Muscle of leg (tissue), 11 donors: ENCODE results near the gene B3GALNT1. TPM values are rescaled to one million over a fixed set of nuclear protein-coding genes. Genes with fewer than 3 reads are reported as not detected.

Source experiments
- DNase-seq: peaks from one replicate; pipeline ENCODE4 v3.0.0; 2013
- H3K27ac ChIP-seq: one replicate; pipeline ENCODE4 v1.5.1; 2013; ENCODE audit warnings: mild to moderate bottlenecking, low read length, control low read depth
- H3K27me3 ChIP-seq: one replicate; pipeline ENCODE4 v1.6.1; 2013; ENCODE audit warnings: low read length; ENCODE audit not compliant: control insufficient read depth, insufficient read depth
- H3K36me3 ChIP-seq: one replicate; pipeline ENCODE4 v1.6.1; 2013; ENCODE audit warnings: low read length; ENCODE audit not compliant: control insufficient read depth, insufficient read depth
- H3K4me1 ChIP-seq: one replicate; pipeline ENCODE4 v1.6.1; 2013; ENCODE audit warnings: low read length; ENCODE audit not compliant: control insufficient read depth, insufficient read depth
- H3K4me3 ChIP-seq: one replicate; pipeline ENCODE4 v1.5.1; 2013; ENCODE audit warnings: low read length, control low read depth
- H3K9me3 ChIP-seq: replicated peaks from 2 replicates; pipeline ENCODE4 v1.6.1; 2013; ENCODE audit warnings: low read depth, low read length; ENCODE audit not compliant: control insufficient read depth
- WGBS: methylation state at CpG from one replicate; pipeline ENCODE4 v1.1.5; 2013; ENCODE audit warnings: missing lambda C conversion rate; ENCODE audit not compliant: insufficient coverage; 5-methylcytosine and 5-hydroxymethylcytosine counted together
- polyA plus RNA-seq, 8 donors: library from polyadenylated mRNA; unstranded; fragments of 120-200 nt; gene quantifications; one replicate each; pipeline versions ENCODE4 v1.2.1 to v1.2.3, GENCODE V29; 2013; ENCODE audit warnings: inconsistent platforms in 1 of 8, low replicate concordance in 1 of 8; ENCODE audit not compliant: insufficient read length in 8 of 8, insufficient read depth in 1 of 8
- total RNA-seq: library from RNA; stranded (reverse); fragments of 120-200 nt; gene quantifications from one replicate; pipeline ENCODE4 v1.2.4, GENCODE V29; 2013

B3GALNT1 gene
- total and polyA plus RNA-seq, 9 donors = 18.2 to 26.9 (median 20.6) TPM

GRCh38 chr3:161083131-161083530 is 22.0 kb downstream of the B3GALNT1 start:
- DNase-seq = no peak
- Histone ChIP-seq H3K27ac (no peak overlapping the region), H3K4me3 (no peak overlapping the region), H3K9me3 (no peaks in the 10 kb centered on the region), H3K4me1 (peaks cover 2% of the 10 kb centered on the region), H3K27me3 (no peaks in the 10 kb centered on the region), H3K36me3 (peaks cover 15% of the 10 kb centered on the region)
- WGBS = no CpG with 5 or more reads among the region's 1 CpG

- H3K4me3 ChIP-seq = no peak overlapping the region
- 53% methylated on average over 2 of the region's 2 CpGs for WGBS
These were observed 23.1 kb downstream of the B3GALNT1 start for GRCh38 chr3:161082063-161082462.

GRCh38 chr3:161081633-161082032 is 23.5 kb downstream of the B3GALNT1 start:
- Histone ChIP-seq H3K4me1 (peaks cover 2% of the 10 kb centered on the region), H3K36me3 (peaks cover 12% of the 10 kb centered on the region), H3K27me3 (no peaks in the 10 kb centered on the region), H3K9me3 (no peaks in the 10 kb centered on the region), H3K27ac (no peak overlapping the region), H3K4me3 (no peak overlapping the region)
- 63% methylated on average over 3 of the region's 4 CpGs for WGBS
- DNase-seq = no peak

More at GRCh38 chr3:161082063-161082462, 23.1 kb downstream of the B3GALNT1 start:
- Histone ChIP-seq H3K4me1 (peaks cover 2% of the 10 kb centered on the region), H3K9me3 (no peaks in the 10 kb centered on the region), H3K36me3 (peaks cover 12% of the 10 kb centered on the region), H3K27me3 (no peaks in the 10 kb centered on the region), H3K27ac (no peak overlapping the region)
- DNase-seq = peak; percentile 8

- H3K36me3 ChIP-seq = no peaks in the 10 kb centered on the region
- no peaks in the 10 kb centered on the region for H3K27me3 ChIP-seq
- no CpG with 5 or more reads among the region's 1 CpG for WGBS
These were observed 32.0 kb downstream of the B3GALNT1 start for GRCh38 chr3:161073181-161073580.

GRCh38 chr3:161072751-161073150 is 32.4 kb downstream of the B3GALNT1 start:
- Histone ChIP-seq H3K36me3 (no peaks in the 10 kb centered on the region), H3K9me3 (no peaks in the 10 kb centered on the region), H3K4me1 (no peaks in the 10 kb centered on the region), H3K27me3 (no peaks in the 10 kb centered on the region), H3K27ac (no peak overlapping the region), H3K4me3 (no peak overlapping the region)
- DNase-seq = no peak

More at GRCh38 chr3:161073181-161073580, 32.0 kb downstream of the B3GALNT1 start:
- H3K4me1 ChIP-seq = no peaks in the 10 kb centered on the region
- H3K4me3 ChIP-seq = no peak overlapping the region
- DNase-seq = no peak
- no peak overlapping the region for H3K27ac ChIP-seq
- H3K9me3 ChIP-seq = no peaks in the 10 kb centered on the region

GRCh38 chr3:161072211-161072621 is 32.9 kb downstream of the B3GALNT1 start:
- H3K27ac ChIP-seq = no peak overlapping the region
- H3K36me3 ChIP-seq = no peaks in the 10 kb centered on the region
- H3K4me1 ChIP-seq = no peaks in the 10 kb centered on the region
- H3K4me3 ChIP-seq = no peak overlapping the region
- no CpG with 5 or more reads among the region's 1 CpG for WGBS
- H3K9me3 ChIP-seq = no peaks in the 10 kb centered on the region
- no peak for DNase-seq
- no peaks in the 10 kb centered on the region for H3K27me3 ChIP-seq

GRCh38 chr3:161070980-161071663 is 34.0 kb downstream of the B3GALNT1 start:
- Histone ChIP-seq H3K4me3 (no peak overlapping the region), H3K27me3 (no peaks in the 10 kb centered on the region), H3K4me1 (no peaks in the 10 kb centered on the region), H3K27ac (no peak overlapping the region), H3K36me3 (no peaks in the 10 kb centered on the region), H3K9me3 (no peaks in the 10 kb centered on the region)
- no peak for DNase-seq
- no CpG with 5 or more reads among the region's 6 CpGs for WGBS

GRCh38 chr3:161070252-161070930 is 34.8 kb downstream of the B3GALNT1 start:
- DNase-seq = no peak
- no peak overlapping the region for H3K27ac ChIP-seq
- H3K9me3 ChIP-seq = no peaks in the 10 kb centered on the region
- WGBS = no CpG with 5 or more reads among the region's 9 CpGs
- H3K27me3 ChIP-seq = no peaks in the 10 kb centered on the region
- no peaks in the 10 kb centered on the region for H3K4me1 ChIP-seq
- no peak overlapping the region for H3K4me3 ChIP-seq
- H3K36me3 ChIP-seq = no peaks in the 10 kb centered on the region

- Histone ChIP-seq H3K4me1 (no peaks in the 10 kb centered on the region), H3K27ac (no peak overlapping the region), H3K4me3 (no peak overlapping the region), H3K9me3 (no peaks in the 10 kb centered on the region), H3K36me3 (no peaks in the 10 kb centered on the region), H3K27me3 (no peaks in the 10 kb centered on the region)
- WGBS = 67% methylated on average over 1 of the region's 5 CpGs
- peak; percentile 33 for DNase-seq
These were observed 35.5 kb downstream of the B3GALNT1 start for GRCh38 chr3:161069511-161070251.

- H3K36me3 ChIP-seq = no peaks in the 10 kb centered on the region
- H3K27me3 ChIP-seq = no peaks in the 10 kb centered on the region
- WGBS = 67% methylated on average over 1 of the region's 1 CpG
- no peak overlapping the region for H3K4me3 ChIP-seq
- H3K4me1 ChIP-seq = no peaks in the 10 kb centered on the region
- H3K9me3 ChIP-seq = no peaks in the 10 kb centered on the region
- H3K27ac ChIP-seq = no peak overlapping the region
- DNase-seq = no peak
These were observed 37.8 kb downstream of the B3GALNT1 start for GRCh38 chr3:161067335-161067734.
